Inferior parietal cortex (tissue), 1 donor: Measurements from ENCODE around the gene HIC1.

ENCODE experiments used
- DNase-seq: peaks from one replicate; pipeline ENCODE4 v3.0.0-alpha.2; 2016; ENCODE audit errors: extremely low spot score

The HIC1 gene

DNA sequence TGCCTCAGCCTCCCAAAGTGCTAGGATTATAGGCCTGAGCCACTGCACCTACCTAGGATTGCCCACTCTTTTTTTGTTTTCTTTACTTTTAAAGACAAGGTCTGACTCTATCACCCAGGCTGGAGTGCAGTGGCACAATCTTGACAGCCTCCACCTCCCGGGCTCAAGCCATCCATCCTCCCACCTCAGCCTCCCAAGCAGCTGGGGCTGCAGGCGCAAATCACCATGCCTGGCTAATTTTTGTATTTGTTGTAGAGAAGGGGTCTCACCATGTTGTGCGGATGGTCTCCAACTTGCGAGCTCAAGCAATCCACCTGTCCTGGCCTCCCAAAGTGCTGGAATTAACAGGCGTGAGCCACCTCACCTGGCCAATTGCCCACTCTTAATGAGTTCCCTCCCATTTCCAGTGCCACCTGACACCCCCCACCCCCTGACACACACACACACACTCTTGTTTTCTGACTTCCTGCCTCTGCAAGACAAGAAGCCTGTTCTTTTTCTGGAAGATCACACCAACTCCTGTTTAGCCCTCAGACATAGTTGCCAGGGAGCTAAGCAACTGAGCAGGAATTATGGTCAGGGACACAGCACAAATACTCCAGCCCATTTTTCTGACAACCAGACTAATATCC is 10.5 kb upstream of the HIC1 start:
- DNase-seq = no peak

GRCh38 chr17:2047590-2047989 is 7.3 kb upstream of the HIC1 start:
- no peak for DNase-seq

DNA sequence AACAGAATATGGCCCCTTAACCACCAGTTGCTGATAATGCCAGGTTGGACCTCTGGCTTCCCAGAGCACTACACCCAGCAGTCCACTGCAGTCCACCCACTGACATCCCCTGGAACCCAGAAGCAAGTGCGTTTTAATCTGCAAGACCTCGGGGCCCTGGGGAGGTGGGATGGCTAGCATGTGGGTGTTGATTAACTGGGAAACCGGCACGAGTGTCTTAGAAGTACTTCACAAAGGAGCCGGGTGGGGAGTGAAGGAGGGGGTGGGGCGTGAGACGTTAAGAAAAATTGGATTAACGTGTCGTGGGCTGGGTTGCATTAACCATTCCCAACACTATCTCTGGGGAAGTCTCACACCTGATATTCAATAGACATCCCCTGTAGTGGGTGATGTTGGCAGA is 6.1 kb upstream of the HIC1 start:
- no peak for DNase-seq

- no peak for DNase-seq
Observed at GRCh38 chr17:2049333-2050299, 5.3 kb upstream of the HIC1 start.

GRCh38 chr17:2050300-2051060 is 4.4 kb upstream of the HIC1 start:
- no peak for DNase-seq

GRCh38 chr17:2051061-2051932 is 3.6 kb upstream of the HIC1 start:
- DNase-seq = no peak

DNA sequence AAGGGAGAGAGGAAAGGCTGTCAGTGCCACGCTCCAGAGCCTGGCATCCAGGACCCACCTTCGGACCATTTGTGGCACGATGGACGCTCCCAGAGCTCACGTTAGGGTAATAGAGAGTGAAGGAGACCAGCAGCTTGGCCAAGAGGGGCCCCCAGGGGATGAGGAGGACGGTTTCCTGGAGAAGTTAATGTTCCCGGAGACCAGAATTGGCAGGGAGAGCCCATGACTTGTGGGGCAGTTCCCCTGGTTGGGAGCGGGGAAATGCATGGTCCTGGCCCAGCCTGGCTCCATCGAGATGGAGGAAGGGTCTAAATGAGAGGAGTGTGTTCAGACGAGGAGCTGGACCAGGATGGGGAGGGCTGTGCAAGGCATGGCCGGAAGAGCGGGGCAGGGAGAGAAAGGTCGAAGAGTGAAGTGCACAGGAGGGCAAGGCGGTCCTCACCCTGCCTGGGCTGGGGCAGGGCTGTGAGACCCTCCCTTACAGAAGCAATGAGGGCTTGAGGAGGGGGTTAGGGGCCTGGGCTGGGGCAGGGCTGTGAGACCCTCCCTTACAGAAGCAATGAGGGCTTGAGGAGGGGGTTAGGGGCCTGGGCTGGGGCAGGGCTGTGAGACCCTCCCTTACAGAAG is 2.9 kb upstream of the HIC1 start:
- DNase-seq = no peak

GRCh38 chr17:2053380-2054261 is 1.3 kb upstream of the HIC1 start:
- DNase-seq = peak; percentile 51

GRCh38 chr17:2054262-2054511 is 716 bp upstream of the HIC1 start:
- DNase-seq = no peak

GRCh38 chr17:2055292-2056205 is 646 bp downstream of the HIC1 start:
- no peak for DNase-seq

- DNase-seq = no peak
Observed at GRCh38 chr17:2056206-2057174, 1.6 kb downstream of the HIC1 start.

GRCh38 chr17:2057175-2057759 is 2.4 kb downstream of the HIC1 start:
- DNase-seq = no peak

- no peak for DNase-seq
Observed at GRCh38 chr17:2057760-2058585, 3.1 kb downstream of the HIC1 start.

- no peak for DNase-seq
Observed at GRCh38 chr17:2058586-2059546, 4.0 kb downstream of the HIC1 start.
